NCI-H748 (cell line): ENCODE results near the gene MLLT1.

Experiments
- DNase-seq: peaks from one replicate; lab custom pipeline; 2025; ENCODE audit not compliant: unreplicated experiment; lab: John Stamatoyannopoulos, UW

Gene MLLT1

DNA sequence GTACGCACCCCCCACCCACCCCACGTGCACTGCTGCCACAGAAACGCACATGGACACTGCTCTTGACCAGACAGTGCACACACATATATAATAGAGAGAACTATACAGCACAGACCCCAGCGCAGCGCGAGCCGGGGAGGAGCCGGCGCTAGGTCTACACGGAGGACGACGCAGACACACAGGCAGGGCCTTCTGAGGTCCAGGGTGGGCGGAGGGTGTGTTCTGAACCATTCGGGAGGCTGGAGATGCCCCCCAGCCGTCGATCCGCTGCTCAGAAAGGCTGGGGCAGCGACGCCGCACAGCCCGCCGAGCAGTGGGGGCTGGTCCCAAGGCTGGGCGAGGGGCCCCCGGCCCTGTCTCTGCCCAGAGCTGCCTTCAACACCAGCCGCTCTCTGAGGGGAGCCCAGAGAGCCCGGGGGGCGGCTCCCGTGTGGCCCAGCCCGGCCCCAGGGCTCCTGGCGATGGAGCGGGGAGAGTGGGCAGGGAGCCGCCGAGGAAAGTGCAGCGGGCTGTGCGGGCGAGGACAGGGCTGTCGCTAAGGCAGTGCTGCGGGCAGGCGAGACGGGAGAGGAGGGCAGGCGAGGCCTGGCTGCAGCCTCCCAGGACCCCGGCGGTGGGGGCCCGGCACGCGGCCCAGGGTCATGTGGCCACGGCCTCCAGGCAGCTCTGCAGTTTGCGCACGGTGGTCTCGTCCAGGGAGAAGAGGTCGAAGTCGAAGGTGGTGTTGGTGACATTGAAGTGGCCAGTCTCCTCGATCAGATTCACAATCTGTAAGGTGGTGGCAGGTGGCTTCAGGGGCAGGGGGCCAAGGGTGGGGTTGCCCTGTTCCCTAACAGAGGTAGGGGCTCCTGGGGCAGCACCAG lies 67.1 kb downstream of the MLLT1 start:
- no peak for DNase-seq

DNA sequence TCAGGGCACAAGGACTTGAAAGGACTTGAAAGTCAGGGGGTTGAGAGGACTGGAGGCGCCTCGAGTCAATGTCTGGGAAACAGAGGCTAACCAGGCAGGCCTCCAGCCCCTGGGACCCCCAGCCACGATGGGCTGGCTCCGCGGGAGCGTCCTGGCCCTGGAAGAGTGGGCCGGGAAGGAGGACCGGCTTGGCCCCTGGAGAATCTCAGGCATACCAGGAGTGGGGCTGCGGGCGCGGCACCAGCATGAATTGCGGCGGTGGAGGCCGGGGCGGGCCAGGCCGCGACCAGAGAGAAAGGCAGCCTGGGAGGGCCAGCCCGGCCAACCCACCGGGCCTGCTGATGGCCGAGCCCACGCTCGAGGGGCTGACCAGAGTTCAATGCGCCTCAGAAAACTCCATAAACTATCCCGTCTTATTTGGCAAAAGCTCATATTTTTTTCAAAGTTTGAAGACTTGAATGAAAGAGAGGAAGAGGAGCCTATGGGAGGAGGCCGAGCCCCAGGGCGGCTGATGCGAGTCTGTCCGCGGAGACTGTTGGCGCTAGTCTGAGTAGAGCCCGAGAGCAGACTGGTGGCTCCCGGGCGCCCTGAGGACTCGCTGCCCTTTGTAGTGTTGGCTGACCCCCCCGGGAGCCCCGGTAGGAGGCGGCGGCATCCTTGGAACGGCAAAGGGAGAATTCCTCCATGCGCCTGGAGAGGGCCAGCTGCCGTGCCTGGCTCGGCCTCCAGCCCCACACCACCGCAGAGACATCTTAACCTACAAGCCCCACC lies 68.0 kb downstream of the MLLT1 start:
- no peak for DNase-seq

DNA sequence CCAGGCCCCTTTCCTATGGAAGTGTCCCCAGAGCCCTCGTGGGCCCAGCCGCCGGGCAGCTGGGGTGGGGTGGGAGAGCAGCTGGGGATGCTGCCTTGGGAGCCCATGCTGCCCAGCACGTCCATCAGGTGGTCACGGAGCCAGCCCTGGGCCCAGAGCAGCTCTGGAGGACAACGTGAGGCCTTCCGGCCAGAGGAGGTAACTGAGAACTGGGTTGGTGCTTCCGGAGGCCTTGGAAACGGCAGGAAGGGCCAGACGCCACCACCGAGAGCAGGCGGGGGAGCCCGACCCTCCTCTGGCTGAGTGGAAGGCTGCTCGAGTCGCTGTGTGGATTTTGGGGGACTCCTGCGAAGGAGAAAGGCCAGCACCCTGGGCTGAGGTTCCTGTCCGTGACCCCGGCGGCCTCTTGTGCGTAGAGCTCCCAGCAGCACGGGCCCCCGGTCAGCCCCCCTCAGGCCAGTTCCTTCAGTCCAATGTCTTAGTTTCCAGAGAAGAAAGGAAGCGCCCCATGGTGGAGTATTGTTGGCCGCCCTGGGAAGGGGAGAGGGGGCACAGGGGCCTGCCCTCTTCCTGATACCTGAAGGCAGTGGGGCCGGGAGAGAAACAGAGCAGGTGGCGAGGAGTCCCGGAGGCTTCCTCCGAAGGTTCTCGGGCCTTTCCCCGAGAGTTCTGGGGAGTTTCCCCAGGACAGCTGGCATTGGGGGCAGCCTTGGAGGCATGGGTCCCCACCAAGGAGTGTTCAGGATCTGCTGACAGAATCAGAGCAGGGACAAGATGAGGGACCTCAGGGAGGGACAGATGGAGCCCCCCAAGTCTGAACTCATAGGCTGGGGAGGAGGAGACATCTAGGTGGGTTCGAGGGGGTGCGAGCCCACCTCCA lies 68.8 kb downstream of the MLLT1 start:
- DNase-seq: no peak

DNA sequence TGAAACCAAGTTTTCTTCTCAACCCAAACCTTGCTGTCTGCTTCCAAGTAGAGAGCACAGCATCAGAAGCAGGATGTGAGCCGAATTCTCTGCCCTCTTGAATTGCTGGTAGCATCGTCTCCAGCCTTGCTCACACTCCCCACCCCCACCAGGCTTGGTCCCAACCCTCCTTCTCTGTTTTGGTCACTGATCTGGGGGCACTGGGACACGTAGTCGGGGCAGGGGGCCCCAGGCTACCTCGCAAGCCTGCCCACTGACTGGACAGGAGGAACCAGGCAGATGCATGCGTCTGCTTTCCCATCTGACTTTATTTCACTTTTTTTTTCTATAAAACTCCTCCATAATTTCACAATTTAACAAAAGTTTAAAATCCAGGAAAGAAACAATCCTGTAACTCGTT lies 69.7 kb downstream of the MLLT1 start:
- no peak for DNase-seq

DNA sequence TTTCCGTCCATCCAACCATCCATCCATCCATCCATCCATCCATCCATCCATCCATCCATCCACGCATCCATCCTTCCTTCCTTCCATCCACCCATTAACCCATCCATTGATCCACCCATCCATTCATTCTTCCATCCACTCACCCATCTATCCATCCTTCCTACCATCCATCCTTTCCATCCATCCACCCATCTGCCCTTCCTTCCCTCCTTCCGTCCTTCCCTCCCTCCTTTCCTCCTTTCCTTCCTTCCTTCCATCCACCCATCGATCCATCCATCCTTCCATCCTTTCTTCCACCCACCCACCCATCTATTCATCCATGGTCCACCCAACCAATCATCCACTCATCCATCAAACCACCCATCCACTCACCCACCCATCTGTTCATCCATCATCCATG lies 70.1 kb downstream of the MLLT1 start:
- DNase-seq: no peak

DNA sequence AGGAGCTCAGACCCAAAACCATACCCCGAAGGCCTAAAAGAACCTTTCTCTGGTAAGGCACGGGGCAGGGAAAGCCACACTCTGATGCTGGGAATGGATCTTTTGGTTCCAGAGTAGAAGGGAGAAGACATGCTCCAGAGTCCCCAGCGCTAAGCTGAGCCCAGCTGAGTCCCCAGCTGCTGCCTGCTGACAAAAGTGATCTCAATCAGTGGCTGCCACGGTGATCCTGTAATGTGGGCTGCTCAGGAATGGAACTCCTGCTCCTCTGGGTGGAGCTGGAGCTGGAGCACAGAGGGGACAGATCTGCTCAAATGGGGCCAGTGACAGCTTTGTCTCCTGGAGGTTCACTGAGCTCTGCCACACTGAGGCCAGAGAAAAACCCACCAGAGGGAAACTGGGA lies 70.5 kb downstream of the MLLT1 start:
- no peak for DNase-seq

DNA sequence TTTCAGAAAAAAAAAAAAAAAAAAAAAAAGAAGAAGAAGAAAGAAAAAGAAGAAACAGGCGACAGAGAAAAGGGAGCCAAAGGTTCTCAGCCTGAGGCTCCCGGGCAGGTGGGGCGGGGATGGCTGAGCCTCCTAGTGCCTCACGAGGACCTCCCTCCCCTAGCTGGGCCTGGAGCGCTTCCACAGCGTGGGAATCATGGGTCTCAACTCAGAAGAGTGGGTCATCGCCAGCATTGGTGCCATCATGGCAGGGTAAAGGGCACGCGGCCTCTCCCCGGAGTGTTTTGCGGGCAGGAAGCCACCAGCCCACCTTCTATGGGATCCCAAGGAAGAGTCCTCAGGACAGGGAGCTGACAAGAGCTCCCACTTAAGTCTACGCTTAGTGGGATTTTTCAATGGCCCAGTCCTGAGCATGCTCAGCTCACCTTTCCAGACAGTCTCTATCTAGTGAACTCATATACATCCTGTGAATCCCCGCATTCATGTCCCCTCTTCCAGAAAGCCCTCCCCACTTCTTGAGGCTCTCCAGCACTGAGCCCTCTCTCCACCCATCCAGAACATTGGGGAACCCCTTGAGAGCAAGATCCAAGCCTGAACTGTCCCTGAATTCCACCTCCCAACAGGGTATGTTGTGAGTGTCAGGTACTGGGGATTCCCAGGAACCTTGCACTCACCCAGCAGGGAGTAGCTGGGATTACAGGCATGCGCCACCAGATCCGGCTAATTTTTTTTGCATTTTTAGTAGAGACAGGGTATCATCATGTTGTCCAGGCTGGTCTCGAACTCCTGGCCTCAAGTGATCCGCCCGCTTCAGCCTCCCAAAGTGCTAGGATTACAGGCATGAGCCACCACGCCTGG lies 74.7 kb downstream of the MLLT1 start:
- no peak for DNase-seq

DNA sequence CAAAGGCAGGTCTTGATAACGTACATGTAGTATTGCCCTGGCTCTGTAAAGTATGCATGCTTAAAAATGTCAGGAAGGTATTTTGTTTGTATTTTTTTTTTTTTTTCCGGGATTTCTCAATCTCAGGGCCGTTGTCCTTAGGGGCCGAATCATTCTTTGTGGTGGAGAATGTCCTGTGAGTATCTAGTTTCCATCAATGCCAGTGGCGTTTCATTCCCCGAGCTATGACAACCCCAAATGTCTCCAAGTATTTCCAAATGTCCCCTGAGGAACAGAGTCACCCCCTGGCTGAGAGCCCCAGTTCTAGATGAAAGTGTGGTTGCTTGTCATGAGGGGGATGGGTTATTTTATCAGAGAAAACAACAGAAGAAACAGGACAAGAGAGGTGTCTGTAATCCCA lies 75.6 kb downstream of the MLLT1 start:
- no peak for DNase-seq

DNA sequence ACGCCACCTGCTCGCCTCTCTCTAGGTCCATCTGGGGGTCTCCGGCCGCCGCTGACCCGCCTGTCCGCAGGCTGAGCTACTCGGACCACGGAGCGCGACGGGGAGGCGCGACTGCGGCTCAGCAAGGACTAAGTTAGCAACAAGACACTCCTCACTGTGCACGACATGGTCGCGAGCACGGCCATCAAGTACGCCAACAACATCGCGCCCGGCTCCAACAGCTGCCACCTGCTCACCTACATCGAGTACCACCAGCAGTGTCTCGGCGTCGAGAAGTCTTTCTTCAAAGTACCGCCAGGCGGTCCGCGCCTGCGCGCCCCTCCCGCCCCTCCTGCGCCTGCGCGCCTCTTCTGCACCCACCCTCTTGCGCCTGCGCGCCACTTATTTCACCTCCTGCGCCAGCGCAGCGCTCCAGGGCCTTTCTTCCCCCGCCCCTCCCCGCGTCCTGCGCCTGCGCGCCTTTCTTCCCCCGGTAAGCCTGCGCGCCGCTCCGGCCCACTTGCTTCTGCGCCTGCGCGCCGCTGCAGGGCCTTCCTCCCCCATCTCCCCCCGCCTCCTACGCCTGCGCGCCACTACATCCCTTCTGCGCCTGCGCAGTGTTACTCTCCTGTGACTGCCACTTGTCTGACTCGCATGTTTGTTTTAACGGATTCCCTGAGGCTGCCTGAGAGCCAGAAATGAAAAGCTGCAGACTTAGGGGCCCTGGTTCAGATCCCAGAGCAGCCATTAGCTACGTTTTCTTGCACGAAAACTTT lies 80.4 kb downstream of the MLLT1 start:
- peak; percentile 95 for DNase-seq

DNA sequence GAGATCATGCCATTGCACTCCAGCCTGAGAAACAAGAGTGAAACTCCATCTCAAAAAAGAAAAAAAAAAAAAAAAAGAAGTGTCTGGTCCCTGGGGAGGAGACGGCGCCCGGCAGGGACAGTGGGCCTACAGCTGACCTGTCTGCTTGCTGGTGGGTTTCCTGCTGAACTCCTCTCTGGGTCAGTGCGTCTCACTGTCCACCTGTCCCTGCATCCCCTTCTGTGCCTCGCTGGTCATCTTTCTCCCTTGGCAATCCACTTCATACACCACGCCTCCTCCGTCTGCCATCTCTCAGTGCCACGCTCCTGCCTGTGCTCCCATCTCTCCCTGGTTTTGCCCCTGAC lies 80.9 kb downstream of the MLLT1 start:
- DNase-seq: peak; percentile 46

DNA sequence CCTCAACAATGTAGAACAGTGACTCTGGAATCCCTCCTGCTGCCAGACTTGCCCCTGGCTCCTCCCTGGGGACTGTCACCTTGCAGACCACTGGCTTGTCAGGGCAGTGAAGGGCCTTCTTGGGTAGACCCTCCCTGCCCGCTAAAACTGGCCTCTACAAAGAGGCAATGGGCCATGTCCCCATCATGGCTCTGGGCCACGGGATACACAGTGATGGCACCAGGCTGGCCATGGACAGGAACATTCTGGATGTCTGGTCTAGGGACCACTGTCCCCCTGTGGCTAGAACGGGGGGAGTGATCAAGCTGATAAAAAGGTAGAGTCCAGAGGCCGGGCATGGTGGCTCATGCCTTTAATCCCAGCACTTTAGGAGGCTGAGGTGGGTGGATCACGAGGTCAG lies 83.4 kb downstream of the MLLT1 start:
- DNase-seq: no peak

DNA sequence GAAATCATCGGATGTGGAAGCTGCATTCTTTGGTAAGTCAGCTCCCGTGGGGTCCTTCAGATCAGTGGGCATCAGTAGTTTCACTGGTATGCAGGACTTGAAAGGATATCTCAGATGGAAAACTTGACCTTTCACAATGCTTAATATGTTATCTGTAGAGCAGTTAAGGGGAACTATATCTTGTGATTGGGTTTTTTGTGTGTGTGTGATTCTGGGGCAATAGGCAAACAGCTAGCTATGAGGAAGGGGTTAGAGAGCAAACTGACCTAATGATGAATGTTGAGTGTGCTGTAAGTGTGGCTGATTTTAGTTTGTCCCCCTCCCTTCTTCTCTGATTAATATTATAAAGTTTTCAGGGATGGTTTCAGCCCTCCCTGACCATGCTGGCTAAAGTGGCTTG lies 91.0 kb downstream of the MLLT1 start:
- DNase-seq: no peak

DNA sequence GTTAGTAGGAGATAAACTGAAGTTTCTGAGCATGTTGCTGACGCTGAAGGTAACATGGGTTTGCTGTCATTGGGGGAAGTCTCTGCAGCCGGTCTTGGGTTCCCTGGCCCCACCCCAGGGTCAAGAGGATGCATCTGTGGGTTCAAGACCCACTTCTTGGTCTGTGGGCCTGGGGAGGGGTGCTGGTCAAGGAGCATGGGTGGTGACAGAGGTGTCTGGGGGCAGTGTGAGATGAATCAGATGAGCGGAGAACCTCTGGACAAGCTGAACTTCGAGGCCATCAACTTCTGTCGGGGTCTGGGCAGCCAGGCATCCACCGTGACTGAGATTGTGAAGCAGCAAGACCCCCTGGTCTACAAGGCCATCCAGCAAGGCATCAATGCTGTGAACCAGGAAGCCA lies 92.4 kb downstream of the MLLT1 start:
- DNase-seq: no peak

DNA sequence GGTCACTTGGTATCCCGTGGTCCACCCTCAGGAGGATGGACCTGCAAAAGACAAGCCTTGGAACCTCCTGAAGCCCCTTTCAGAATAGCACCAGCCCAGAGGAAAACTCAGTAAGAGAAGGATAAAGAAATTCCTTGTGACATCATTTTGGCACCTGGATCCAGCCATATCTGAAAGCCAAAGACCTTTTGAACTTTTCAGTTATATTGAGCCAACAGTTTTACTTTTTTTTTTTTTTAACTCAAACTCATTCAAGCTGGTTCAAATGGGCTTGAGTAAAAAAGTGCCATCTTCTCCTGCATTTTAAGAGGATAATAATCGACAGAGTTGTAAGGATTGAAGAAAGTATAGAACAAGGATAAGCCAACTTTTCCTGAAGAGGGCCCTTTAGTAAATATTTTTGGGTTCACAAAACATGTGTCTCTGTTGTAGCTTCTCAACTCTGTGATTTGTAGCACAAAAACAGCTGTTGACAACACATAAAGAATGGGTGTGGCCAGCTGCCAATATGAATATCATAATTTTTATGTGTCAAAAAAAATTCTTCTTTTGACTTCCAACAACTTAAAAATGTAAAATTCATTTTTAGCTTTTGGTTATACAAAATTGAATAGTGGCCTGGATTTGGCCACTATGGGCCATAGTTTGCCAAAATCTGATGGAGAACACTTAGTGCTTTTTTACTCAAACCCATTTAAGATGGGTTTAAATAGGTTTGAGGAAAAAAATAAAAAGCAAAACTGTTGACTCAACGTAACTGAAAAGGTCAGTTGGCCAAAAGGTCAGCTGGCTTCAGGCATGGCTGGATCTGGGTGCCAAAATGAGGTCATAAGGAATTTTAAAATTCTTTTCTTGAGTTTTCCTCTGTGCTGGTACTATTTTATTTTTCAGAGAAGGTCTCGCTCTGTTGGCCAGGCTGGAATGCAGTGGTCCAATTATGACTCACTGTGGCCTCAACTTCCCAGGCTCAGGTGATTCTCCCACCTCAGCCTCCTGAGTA lies 93.6 kb downstream of the MLLT1 start:
- DNase-seq: no peak

DNA sequence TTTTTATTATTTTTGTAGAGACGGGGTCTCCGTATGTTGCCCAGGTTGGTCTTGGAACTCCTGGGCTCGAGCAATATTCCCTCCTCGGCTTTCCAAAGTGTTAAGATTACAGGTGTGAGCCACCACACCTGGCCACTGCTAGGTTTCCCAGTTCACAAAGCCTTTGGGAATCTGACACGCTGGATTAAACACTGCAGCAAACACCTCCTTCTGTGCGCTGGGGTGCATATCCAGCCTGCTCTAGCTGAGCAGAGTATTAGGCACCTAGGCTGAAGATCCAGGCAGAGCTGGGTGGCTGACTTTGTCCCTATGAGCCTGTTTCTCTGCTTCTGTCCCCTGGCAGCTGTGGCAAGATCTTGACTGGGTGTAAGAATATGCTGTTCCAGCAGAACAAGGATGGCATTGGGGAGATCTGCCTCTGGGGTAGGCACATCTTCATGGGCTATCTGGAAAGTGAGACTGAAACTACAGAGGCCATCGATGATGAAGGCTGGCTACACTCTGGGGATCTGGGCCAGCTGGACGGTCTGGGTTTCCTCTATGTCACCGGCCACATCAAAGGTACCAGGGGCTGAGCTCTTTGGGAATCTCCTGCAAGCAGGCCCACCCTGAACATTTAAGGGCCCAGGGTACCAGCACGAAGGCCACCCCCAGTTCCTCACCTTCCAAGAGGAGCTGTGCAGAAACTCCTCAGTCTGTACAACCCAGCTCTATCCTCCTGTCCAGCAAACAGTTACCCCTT lies 94.5 kb downstream of the MLLT1 start:
- no peak for DNase-seq

DNA sequence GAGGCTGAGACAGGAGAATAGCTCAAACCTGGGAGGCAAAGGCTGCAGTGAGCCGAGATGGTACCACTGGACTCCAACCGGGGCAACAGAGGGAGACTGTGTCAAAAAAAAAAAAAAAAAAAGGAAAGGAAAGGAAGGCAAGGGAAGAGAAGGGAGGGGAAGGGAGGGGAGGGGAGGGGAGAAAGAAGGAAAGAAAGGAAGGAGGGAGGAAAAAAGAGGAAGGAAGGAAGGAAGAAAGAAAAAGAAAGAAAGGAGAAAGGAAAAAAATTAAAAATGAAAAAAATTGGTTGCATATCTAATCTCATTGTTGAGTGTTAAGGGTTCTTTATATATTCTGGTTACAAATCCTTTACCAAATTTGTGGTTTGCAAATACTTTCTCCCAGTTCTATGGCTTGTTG lies 98.7 kb downstream of the MLLT1 start:
- DNase-seq: no peak

DNA sequence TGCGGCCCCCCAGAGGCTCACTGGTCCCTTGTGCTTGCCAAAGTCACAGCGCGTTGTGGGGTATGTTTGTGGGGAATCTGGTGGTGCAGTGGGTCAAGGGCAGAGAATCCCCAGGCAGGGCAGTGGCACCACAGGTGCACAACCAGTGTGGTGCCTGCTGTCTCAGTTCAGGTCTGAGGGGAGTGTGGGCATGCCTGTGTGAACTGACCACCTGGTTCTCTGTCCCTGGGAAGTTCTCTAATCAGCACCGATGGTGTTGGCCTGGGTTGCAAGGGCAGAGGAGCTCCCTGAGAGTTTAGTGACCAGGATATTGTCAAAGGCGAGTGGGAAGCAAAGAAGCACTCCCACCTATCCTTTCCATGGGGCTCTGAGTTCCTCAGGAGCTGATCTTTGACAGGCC lies 106.6 kb downstream of the MLLT1 start:
- no peak for DNase-seq
